Parathyroid adenoma (tissue), 2 donors: ENCODE measurements around the gene DENND4A.

Source experiments
- H2AFZ ChIP-seq: fragments of 300-600 bp; sonication (generic); one replicate; pipeline ENCODE4 v1.7.0; 2017; ENCODE audit warnings: antibody characterized with exemption, mild to moderate bottlenecking
- H3K27ac ChIP-seq: fragments of 300-600 bp; sonication (generic); one replicate; pipeline ENCODE4 v1.7.0; 2017
- H3K27me3 ChIP-seq: fragments of 300-600 bp; sonication (generic); one replicate; pipeline ENCODE4 v1.7.0; 2017; ENCODE audit warnings: low read length; ENCODE audit not compliant: control insufficient read depth, insufficient read depth
- H3K36me3 ChIP-seq: fragments of 300-600 bp; sonication (generic); one replicate; pipeline ENCODE4 v1.7.0; 2017; ENCODE audit warnings: low read length; ENCODE audit not compliant: control insufficient read depth, insufficient read depth
- H3K4me1 ChIP-seq: fragments of 300-600 bp; sonication (generic); one replicate; pipeline ENCODE4 v1.7.0; 2017; ENCODE audit warnings: control low read depth
- H3K4me2 ChIP-seq: fragments of 300-600 bp; sonication (generic); one replicate; pipeline ENCODE4 v1.7.0; 2017; ENCODE audit warnings: low read length
- H3K4me3 ChIP-seq: fragments of 300-600 bp; sonication (generic); one replicate; pipeline ENCODE4 v1.7.0; 2017; ENCODE audit warnings: low read depth, low read length
- H3K79me2 ChIP-seq: fragments of 300-600 bp; sonication (generic); one replicate; pipeline ENCODE4 v1.7.0; 2017; ENCODE audit warnings: control low read depth
- H3K9ac ChIP-seq: fragments of 300-600 bp; sonication (generic); one replicate; pipeline ENCODE4 v1.7.0; 2017; ENCODE audit warnings: mild to moderate bottlenecking
- H3K9me3 ChIP-seq: fragments of 300-600 bp; sonication (generic); one replicate; pipeline ENCODE4 v1.7.0; 2017; ENCODE audit warnings: low read length; ENCODE audit not compliant: control insufficient read depth
- TF ChIP-seq, protein P1 (sequence below): fragments of 300-600 bp; sonication (generic); IDR thresholded peaks from one replicate; pipeline ENCODE4 v1.7.0; 2017; ENCODE audit warnings: antibody characterized with exemption, mild to moderate bottlenecking
- donor health status: primary hyperparathyroidism.

The DENND4A gene

DNA sequence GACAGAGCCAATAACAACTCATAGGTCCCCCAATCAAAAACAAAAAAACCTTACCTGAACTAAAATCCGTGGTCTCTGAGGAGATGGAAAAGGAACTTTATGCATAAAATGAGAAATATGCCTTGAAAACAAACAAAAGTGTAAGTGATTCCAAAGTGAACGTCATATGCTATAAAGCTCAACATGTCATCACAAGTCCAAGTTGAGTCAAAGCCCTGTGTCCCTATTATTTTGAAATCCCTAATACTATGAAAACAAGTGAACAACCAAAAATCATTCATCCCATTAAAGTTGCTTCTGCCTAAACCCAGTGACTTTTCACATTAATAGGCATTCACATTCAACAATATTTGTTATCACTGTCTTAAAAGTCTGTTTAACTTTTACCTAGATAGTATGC, 59.4 kb downstream of the DENND4A start:
- Histone ChIP-seq H3K9ac (no peak overlapping the region), H3K27me3 (no peaks in the 10 kb centered on the region), H3K9me3 (no peaks in the 10 kb centered on the region), H3K36me3 (no peaks in the 10 kb centered on the region), H3K4me1 (no peaks in the 10 kb centered on the region), H3K27ac (no peak overlapping the region), H3K4me3 (no peak overlapping the region), H3K79me2 (no peaks in the 10 kb centered on the region), H2AFZ (no peak overlapping the region), H3K4me2 (no peak overlapping the region)
- TF ChIP-seq, protein P1, sequence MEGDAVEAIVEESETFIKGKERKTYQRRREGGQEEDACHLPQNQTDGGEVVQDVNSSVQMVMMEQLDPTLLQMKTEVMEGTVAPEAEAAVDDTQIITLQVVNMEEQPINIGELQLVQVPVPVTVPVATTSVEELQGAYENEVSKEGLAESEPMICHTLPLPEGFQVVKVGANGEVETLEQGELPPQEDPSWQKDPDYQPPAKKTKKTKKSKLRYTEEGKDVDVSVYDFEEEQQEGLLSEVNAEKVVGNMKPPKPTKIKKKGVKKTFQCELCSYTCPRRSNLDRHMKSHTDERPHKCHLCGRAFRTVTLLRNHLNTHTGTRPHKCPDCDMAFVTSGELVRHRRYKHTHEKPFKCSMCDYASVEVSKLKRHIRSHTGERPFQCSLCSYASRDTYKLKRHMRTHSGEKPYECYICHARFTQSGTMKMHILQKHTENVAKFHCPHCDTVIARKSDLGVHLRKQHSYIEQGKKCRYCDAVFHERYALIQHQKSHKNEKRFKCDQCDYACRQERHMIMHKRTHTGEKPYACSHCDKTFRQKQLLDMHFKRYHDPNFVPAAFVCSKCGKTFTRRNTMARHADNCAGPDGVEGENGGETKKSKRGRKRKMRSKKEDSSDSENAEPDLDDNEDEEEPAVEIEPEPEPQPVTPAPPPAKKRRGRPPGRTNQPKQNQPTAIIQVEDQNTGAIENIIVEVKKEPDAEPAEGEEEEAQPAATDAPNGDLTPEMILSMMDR = no peak

DNA sequence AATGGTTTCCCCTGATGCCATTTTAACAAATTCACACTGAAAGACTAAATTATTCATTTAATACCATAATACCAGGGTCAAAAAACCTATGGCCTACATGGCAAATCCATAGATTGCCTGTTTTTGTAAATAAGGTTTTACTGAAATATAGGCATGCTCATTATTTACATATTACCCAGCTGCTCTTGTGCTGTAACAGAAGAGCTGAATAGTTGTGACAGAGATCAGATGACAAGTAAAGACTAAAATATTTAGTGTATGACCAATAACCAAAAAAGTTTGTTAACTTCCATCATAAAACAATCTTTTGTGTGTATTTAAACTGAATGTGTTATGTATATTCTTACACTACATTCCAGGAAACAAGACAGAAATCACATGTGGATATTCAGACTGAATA, 60.2 kb downstream of the DENND4A start:
- H3K36me3 ChIP-seq = no peaks in the 10 kb centered on the region
- no peak overlapping the region for H3K4me2 ChIP-seq
- no peak overlapping the region for H3K27ac ChIP-seq
- no peaks in the 10 kb centered on the region for H3K27me3 ChIP-seq
- no peak overlapping the region for H3K9ac ChIP-seq
- H2AFZ ChIP-seq = no peak overlapping the region
- no peaks in the 10 kb centered on the region for H3K79me2 ChIP-seq
- no peak overlapping the region for H3K4me3 ChIP-seq
- TF ChIP-seq, protein P1 = no peak
- H3K4me1 ChIP-seq = no peaks in the 10 kb centered on the region
- H3K9me3 ChIP-seq = no peaks in the 10 kb centered on the region

DNA sequence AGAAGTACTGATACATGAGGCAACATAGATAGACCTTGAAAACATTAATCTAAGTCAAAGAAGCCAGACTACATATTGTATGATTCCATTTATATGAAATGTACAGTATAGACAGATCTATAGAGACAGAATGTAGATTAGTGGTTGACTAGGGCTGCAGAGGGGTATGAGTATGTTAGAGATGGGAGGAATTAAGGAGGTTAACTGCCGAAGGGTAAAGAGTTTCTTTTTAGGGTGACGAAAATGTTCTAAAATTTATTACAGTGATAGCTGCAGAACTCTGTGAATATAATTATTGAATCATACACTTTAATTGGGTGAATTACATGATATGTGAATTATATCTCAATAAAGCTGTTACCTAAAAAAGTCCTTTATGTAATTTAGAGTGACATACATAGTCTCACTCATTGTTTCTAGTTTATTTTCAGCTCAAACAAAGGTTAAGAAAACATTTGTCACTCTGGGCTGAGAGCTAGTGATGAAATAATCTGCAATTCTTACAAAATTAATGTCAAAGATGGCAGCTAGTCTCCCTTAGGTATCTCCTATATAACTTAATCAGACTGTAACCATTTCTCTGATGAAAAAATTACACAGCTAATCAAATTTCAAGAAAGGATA, 61.4 kb downstream of the DENND4A start:
- no peak overlapping the region for H2AFZ ChIP-seq
- no peak overlapping the region for H3K4me2 ChIP-seq
- H3K27ac ChIP-seq = no peak overlapping the region
- no peak overlapping the region for H3K9ac ChIP-seq
- no peaks in the 10 kb centered on the region for H3K79me2 ChIP-seq
- no peaks in the 10 kb centered on the region for H3K36me3 ChIP-seq
- H3K9me3 ChIP-seq = no peaks in the 10 kb centered on the region
- TF ChIP-seq, protein P1 = no peak
- no peak overlapping the region for H3K4me3 ChIP-seq
- H3K27me3 ChIP-seq = no peaks in the 10 kb centered on the region
- H3K4me1 ChIP-seq = no peaks in the 10 kb centered on the region

DNA sequence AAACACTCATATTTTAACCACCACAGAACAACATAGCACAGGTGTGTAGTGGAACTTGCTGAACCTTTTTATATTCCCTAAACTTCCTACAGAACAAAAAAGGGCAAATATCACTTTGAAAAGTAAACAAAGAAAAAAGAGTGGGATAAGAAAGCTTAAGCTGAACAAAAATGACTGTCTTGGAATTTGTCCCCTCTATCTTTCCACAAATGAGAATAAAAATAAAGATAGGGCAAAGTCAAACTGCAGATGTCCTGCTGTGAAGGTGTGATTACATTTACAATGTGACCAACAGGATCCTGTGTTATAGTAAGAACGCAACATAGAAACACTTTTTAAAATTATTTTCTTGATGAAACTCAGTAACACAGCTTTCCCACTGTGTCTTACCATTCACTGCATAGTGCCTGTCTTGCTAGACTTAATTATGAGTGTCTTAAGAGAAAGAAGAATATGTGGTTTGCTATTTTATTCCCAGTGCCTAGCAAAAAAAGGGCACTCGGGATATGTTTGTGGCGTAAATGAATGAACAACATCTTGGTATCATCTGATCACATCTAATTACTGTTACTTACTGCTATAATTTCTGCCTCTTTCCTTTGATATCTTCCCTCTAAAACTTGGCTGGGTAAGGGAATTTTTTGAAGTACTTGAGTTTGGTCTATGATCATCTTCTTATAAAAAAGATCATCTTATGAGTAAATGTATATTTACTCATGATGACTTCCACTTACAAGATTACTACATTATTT, 67.5 kb downstream of the DENND4A start:
- Histone ChIP-seq H3K36me3 (no peaks in the 10 kb centered on the region), H3K27ac (no peak overlapping the region), H3K27me3 (no peaks in the 10 kb centered on the region), H2AFZ (no peak overlapping the region), H3K9ac (no peak overlapping the region), H3K4me2 (no peak overlapping the region), H3K4me1 (no peaks in the 10 kb centered on the region), H3K79me2 (no peaks in the 10 kb centered on the region), H3K4me3 (no peak overlapping the region), H3K9me3 (no peaks in the 10 kb centered on the region)
- TF ChIP-seq, protein P1 = no peak

DNA sequence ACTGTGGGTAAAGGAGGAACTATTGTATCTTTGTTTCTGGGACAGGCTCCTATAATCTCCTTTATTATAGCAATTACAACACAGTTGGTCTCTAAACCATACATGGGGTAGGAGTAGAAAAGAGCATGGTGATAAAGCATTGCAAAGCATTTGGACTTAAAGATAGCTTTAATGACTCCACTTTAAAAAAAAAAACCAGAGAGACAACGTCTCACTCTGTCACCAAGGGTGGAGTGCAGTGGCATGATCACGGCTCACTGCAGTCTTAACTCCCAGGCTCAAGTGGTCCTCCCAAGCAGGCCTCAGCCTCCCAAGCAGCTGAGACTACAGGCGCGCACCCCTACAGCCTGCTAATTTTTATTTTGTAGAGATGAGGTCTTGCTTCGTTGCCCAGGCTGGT, 68.2 kb downstream of the DENND4A start:
- Histone ChIP-seq H3K36me3 (no peaks in the 10 kb centered on the region), H3K27ac (no peak overlapping the region), H3K27me3 (no peaks in the 10 kb centered on the region), H3K4me2 (no peak overlapping the region), H3K79me2 (no peaks in the 10 kb centered on the region), H3K9ac (no peak overlapping the region), H2AFZ (no peak overlapping the region), H3K4me1 (no peaks in the 10 kb centered on the region), H3K4me3 (no peak overlapping the region), H3K9me3 (no peaks in the 10 kb centered on the region)
- TF ChIP-seq, protein P1 = no peak
